ENCODE measurements around the gene SULT4A1.
A peak's percentile ranks its signal among the peaks of the same experiment; 100 is the strongest.

The SULT4A1 gene

DNA sequence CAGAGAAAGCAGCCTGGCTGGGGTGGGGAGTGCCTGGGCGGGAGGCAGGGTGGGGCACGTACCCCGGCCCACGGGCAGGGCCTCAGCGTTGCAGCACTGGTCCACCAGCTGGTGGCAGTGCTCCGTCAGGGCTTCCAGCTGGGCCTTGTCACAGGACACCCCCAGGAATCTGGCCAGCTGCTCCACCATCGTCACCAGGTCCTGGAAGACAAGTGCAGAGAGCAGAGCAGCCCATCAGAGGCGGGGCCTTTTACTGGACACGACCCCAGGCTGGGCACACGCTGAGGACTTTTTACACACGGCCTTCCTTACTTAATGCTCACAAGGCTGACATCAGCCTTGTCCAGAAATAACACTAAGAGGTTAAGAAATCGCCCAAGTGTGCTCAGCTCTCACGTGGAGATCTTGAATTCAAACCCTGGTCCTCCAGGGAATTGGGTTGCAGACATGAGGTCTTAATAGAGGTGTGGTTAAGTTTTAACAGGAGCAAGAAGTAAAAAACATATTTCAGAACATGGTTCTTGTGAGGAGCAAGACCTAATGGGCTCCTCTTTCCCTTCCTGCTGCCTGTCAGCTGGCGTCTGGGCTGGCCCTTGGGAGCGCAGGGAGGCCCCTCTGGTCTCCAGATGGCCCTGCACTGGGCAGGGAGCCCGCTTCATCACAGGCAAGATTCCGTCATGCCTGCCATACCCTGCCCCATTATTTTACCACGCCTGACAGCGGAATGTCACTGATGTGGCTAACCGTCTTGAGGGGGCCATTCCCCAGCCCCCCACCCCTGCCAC is 33.1 kb downstream of the SULT4A1 start:
- peak; percentile 82 for ATAC-seq
- TF ChIP-seq, protein P1, sequence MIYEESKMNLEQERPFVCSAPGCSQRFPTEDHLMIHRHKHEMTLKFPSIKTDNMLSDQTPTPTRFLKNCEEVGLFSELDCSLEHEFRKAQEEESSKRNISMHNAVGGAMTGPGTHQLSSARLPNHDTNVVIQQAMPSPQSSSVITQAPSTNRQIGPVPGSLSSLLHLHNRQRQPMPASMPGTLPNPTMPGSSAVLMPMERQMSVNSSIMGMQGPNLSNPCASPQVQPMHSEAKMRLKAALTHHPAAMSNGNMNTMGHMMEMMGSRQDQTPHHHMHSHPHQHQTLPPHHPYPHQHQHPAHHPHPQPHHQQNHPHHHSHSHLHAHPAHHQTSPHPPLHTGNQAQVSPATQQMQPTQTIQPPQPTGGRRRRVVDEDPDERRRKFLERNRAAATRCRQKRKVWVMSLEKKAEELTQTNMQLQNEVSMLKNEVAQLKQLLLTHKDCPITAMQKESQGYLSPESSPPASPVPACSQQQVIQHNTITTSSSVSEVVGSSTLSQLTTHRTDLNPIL (CRISPR knock-in tag; IDR thresholded peaks at IDR 0.05; ENCODE audit: low read depth) = no peak
- TF ChIP-seq ESRRG (CRISPR knock-in tag; IDR thresholded peaks at IDR 0.05) (no peak), TCF4 (CRISPR knock-in tag; IDR thresholded peaks at IDR 0.05; ENCODE audit: borderline replicate concordance) (peak; percentile 77), CSDC2 (CRISPR knock-in tag; IDR thresholded peaks at IDR 0.05) (no peak), ISL1 (CRISPR knock-in tag; IDR thresholded peaks at IDR 0.05) (0 out of 2 replicates have a peak, but pooled peaks have one; percentile 19), GLIS3 (CRISPR knock-in tag; IDR thresholded peaks at IDR 0.05) (no peak), PATZ1 (CRISPR knock-in tag; IDR thresholded peaks at IDR 0.05; ENCODE audit: borderline replicate concordance) (peak; percentile 99)

DNA sequence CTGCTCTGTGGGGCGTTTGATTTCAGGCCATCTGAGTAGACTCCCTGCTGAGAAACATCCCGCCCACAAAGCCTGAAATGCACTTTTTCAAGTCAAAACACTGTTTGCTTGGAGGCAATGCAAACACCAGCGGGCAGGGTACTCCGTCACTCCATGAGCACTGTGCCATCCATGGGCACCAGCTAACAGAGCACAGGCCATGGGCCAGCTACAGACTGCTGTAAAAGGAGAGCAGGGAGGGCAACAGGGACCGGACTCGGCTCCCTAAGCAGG is 33.7 kb downstream of the SULT4A1 start:
- TF ChIP-seq ISL1 (CRISPR knock-in tag; IDR thresholded peaks at IDR 0.05) = no peak
- no peak for ATAC-seq

- no peak for ATAC-seq
- TF ChIP-seq ZC3H10 (CRISPR knock-in tag; IDR thresholded peaks at IDR 0.05) (no peak), CSRNP3 (CRISPR knock-in tag; IDR thresholded peaks at IDR 0.05) (no peak), ZNF70 (CRISPR knock-in tag; IDR thresholded peaks at IDR 0.05) (no peak)
Measured at GRCh38 chr22:43827926-43828724, 34.2 kb downstream of the SULT4A1 start.

GRCh38 chr22:43827003-43827735 is 35.1 kb downstream of the SULT4A1 start:
- no peak; the same call in 1 of the 3 replicates for ATAC-seq
- TF ChIP-seq SNAI2 (CRISPR knock-in tag; IDR thresholded peaks at IDR 0.05) (no peak), TCF4 (CRISPR knock-in tag; IDR thresholded peaks at IDR 0.05; ENCODE audit: borderline replicate concordance) (no peak), CSRNP3 (CRISPR knock-in tag; IDR thresholded peaks at IDR 0.05) (no peak), ZNF8 (CRISPR knock-in tag; IDR thresholded peaks at IDR 0.05) (no peak), ZFP30 (CRISPR knock-in tag; IDR thresholded peaks at IDR 0.05) (no peak), POU6F1 (CRISPR knock-in tag; IDR thresholded peaks at IDR 0.05; ENCODE audit: borderline replicate concordance, low read depth) (no peak), TOX (CRISPR knock-in tag; IDR thresholded peaks at IDR 0.05; ENCODE audit: borderline replicate concordance) (no peak), ZNF70 (CRISPR knock-in tag; IDR thresholded peaks at IDR 0.05) (no peak), ARNTL (CRISPR knock-in tag; IDR thresholded peaks at IDR 0.05; ENCODE audit: borderline replicate concordance, low read depth) (no peak), ESRRG (CRISPR knock-in tag; IDR thresholded peaks at IDR 0.05) (no peak), CSDC2 (CRISPR knock-in tag; IDR thresholded peaks at IDR 0.05) (no peak), PATZ1 (CRISPR knock-in tag; IDR thresholded peaks at IDR 0.05; ENCODE audit: borderline replicate concordance) (no peak), ZFP3 (CRISPR knock-in tag; IDR thresholded peaks at IDR 0.05) (no peak), TSHZ2 (CRISPR knock-in tag; IDR thresholded peaks at IDR 0.05) (no peak), PPARA (CRISPR knock-in tag; IDR thresholded peaks at IDR 0.05; ENCODE audit: borderline replicate concordance) (no peak), ZC3H10 (CRISPR knock-in tag; IDR thresholded peaks at IDR 0.05) (no peak), ZNF565 (CRISPR knock-in tag; conservative IDR thresholded peaks at IDR 0.05; ENCODE audit: low read depth) (no peak), GLIS3 (CRISPR knock-in tag; IDR thresholded peaks at IDR 0.05) (no peak)
